ENCODE results near the gene SERPINE1.
A peak's percentile ranks its signal among the peaks of the same experiment; 100 is the strongest.
"Not testable (repeated sequence)": the region's sequence is repeated elsewhere in the genome, so short reads cannot be mapped to it uniquely, and the experiment has no call there.

SERPINE1 gene

GRCh38 chr7:101124376-101125056 lies 2.4 kb upstream of the SERPINE1 start:
- no peak for DNase-seq

GRCh38 chr7:101125989-101126650 lies 784 bp upstream of the SERPINE1 start:
- peak in 8 of 14 donors; percentile 18 to 61 (median 38) for DNase-seq

DNA sequence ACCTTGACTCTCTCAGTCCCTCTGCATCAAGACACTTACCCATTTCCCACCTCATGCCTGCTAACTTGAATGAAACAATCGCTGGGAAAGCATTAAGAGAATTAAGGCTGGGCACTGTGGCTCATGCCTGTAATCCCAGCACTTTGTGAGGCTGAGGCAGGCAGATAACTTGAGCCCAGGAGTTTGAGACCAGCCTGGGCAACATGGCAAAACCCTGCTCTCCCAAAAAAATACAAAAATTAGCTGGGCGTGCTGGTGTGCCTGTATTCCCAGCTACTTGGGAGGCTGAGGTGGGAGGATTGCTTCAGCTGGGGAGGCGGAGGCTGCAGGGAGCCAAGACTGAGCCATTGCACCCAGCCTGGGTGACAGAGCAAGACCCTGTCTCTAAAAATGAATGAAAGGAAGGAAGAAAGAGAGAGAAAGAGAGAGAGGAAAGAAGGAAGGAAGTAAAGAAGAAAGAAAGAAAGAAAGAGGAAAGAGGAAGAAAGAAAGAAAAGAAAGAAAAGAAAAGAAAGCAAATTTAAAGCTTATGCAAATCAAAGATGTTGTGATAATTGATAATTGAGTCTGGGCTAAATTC lies 646 bp downstream of the SERPINE1 start:
- DNase-seq = no peak

- DNase-seq = no peak
Observed at GRCh38 chr7:101128040-101128834, 1.3 kb downstream of the SERPINE1 start.

- no peak for DNase-seq
Observed at GRCh38 chr7:101129603-101130117, 2.8 kb downstream of the SERPINE1 start.

DNA sequence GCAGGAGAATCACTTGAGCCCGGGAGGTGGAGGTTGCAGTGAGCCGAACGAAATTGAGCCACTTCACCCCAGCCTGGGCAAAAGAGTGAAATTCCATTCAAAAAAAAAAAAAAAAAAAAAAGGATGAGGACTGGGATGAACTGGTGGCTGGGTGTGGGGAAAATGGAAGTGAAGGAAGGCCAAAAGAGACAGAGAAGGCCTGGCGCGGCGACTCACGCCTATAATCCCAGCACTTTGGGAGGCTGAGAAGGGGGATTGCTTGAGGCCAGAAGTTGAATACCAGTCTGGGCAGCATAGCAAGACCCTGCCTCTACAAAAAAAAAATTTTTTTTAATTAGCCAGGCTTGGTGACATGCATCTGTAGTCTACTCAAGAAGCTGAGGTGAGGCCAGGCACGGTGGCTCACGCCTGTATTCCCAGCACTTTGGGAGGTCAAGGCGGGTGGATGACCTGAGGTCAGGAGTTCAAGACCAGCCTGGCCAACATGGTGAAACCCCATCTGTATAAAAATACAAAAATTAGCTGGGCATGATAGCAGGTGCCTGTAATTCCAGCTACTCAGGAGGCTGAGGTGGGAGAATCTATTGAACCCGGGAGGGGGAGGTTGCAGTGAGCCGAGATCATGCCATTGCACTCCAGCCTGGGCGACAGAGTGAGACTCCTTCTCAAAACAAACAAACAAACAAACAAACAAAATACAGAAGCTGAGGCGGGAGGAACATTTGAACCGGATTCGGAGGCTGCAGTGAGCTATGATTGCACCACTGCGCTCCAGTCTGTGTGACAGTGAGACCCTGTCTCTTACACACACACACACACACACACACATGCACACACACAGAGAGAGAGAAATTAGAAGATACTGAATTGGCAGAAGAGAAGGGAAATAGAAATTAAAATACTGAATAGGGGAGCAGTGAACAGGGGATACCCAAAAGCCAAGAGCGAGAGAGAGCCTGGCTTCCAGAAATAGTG lies 6.0 kb downstream of the SERPINE1 start:
- DNase-seq = not testable (repeated sequence)

DNA sequence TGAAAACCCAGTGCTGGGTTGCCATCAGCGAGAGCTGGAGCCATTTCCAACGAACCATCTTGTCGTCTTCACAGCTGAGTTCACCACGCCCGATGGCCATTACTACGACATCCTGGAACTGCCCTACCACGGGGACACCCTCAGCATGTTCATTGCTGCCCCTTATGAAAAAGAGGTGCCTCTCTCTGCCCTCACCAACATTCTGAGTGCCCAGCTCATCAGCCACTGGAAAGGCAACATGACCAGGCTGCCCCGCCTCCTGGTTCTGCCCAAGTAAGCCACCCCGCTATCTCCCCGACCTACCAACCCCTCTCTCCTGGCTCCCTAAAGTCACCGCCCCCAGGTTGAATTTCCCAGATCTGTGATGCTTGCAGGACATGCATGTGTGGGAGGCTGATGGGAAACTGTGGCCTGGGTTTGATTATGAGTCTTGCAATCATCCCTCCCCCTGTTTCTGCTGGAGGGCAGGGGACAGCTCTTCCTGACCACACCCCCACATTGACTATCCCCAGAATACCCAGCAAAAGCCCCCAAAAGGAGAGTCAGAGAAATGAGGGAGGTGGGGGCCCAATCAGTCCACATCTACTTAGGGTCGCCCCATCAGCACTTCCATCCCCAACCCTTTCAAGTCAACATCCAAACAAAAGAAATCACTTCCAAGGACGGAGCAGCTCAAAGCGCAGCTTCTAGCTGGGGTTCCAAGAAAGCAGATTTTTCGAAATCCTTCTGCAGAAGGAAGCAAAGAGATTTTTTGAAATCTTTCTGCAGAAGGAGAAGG lies 6.9 kb downstream of the SERPINE1 start:
- DNase-seq = no peak

- no peak for DNase-seq
Observed at GRCh38 chr7:101134399-101134980, 7.6 kb downstream of the SERPINE1 start.

DNA sequence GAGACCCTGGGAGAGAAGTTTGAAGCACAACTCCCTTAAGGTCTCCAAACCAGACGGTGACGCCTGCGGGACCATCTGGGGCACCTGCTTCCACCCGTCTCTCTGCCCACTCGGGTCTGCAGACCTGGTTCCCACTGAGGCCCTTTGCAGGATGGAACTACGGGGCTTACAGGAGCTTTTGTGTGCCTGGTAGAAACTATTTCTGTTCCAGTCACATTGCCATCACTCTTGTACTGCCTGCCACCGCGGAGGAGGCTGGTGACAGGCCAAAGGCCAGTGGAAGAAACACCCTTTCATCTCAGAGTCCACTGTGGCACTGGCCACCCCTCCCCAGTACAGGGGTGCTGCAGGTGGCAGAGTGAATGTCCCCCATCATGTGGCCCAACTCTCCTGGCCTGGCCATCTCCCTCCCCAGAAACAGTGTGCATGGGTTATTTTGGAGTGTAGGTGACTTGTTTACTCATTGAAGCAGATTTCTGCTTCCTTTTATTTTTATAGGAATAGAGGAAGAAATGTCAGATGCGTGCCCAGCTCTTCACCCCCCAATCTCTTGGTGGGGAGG lies 10.8 kb downstream of the SERPINE1 start:
- no peak for DNase-seq

GRCh38 chr7:101138213-101138870 lies 11.4 kb downstream of the SERPINE1 start:
- peak in 8 of 14 donors; percentile 9 to 79 (median 32) for DNase-seq

GRCh38 chr7:101140339-101140699 lies 13.4 kb downstream of the SERPINE1 start:
- DNase-seq = no peak

DNA sequence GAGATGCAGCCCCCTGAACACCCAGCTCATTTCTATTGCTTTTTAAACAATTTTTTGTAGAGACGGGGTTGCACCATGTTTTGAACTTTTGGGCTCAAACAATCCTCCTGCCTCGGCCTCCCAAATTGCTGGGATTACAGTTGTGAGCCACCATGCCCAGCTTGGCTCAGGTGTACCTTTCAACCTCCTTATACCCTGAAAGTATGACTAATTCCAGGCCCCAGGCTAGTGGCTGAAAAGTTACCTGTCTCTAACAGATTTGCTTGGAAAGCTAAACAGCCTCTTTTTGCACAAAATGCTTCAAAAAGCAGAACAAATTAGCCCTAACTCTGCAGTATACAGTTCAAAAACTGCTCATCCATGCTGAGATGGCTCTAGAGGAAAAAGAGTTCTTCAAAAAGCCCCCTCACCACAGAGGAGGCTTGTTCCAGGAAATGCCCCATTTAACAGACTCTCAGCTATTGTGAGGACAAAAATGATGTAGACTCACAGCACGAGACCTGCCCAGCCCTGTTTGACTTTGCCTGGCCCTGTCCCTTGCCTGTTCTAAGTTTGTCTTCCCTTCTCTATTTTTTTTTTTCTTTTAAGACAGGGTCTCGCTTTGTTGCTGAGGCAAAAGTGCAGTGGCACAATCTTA lies 14.0 kb downstream of the SERPINE1 start:
- no peak for DNase-seq

- DNase-seq = no peak
Observed at GRCh38 chr7:101151908-101152651, 25.2 kb downstream of the SERPINE1 start.

GRCh38 chr7:101153969-101154692 lies 27.2 kb downstream of the SERPINE1 start, which contains the start of gene AP1S1:
AP1S1 (plus strand) TSS chr7:101154476; CDS start chr7:101154515, 39 bp downstream.
- peak; percentile 39 to 98 (median 86) for DNase-seq

- peak in 4 of 14 donors; percentile 13 to 49 (median 28) for DNase-seq
Observed at GRCh38 chr7:101154693-101155102, 27.8 kb downstream of the SERPINE1 start.

- no peak for DNase-seq
Observed at GRCh38 chr7:101155303-101155702, 28.4 kb downstream of the SERPINE1 start.

DNA sequence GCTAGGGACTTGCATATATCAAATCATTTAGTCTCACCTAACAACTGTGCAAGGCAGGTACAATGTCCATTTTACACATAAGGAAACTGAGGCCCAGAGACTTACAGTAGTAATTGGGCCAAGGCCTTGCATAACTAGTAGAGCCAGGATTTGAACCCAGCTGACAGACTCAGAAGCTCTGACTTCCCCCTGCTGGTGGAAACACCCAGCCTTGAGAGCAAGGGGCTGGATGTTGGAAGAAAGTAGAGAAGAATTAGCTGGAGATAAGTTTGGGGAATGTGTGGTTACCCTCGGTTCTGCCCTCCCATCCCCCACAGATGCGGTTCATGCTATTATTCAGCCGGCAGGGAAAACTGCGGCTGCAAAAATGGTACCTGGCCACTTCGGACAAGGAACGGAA lies 29.4 kb downstream of the SERPINE1 start:
- DNase-seq = no peak

Measured in C1 segment of cervical spinal cord (tissue), 14 donors.